Uterus (tissue), 4 donors: ENCODE results near the gene NTPCR. TPM values are rescaled to one million over a fixed set of nuclear protein-coding genes. Genes with fewer than 3 reads are reported as not detected.

Experiments
- DNase-seq, 2 donors: peaks; one replicate each; pipeline ENCODE4 v3.0.0-alpha.2; 2019 to 2020
- H3K27ac ChIP-seq, 2 donors: fragments of 200-600 bp; sonication (generic); 1 replicate in 1 of 2; 2 replicates in 1 of 2; pipeline ENCODE4 v1.5.1; 2016 to 2018
- H3K27me3 ChIP-seq, 2 donors: fragments of 200-600 bp; sonication (generic); one replicate each; pipeline ENCODE4 v1.5.1; 2018 to 2019; ENCODE audit warnings: control low read depth in 1 of 2
- H3K36me3 ChIP-seq, 2 donors: fragments of 200-600 bp; sonication (generic); one replicate each; pipeline ENCODE4 v1.5.1; 2019; ENCODE audit warnings: control low read depth in 1 of 2
- H3K4me1 ChIP-seq, 2 donors: fragments of 200-600 bp; sonication (generic); one replicate each; pipeline ENCODE4 v1.5.1; 2018 to 2019; ENCODE audit warnings: control low read depth in 1 of 2
- H3K4me3 ChIP-seq, 2 donors: fragments of 200-600 bp; sonication (generic); 1 replicate in 1 of 2; 2 replicates in 1 of 2; pipeline ENCODE4 v1.5.1; 2018 to 2019; ENCODE audit warnings: mild to moderate bottlenecking in 1 of 2
- H3K9me3 ChIP-seq, 2 donors: fragments of 200-600 bp; sonication (generic); one replicate each; pipeline ENCODE4 v1.5.1; 2019; ENCODE audit warnings: control low read depth in 1 of 2
- POLR2A ChIP-seq, 2 donors: fragments of 450-650 bp; IDR thresholded peaks; one replicate each; pipeline ENCODE4 v1.6.1; 2016; ENCODE audit warnings: antibody characterized with exemption in 2 of 2, mild to moderate bottlenecking in 1 of 2, moderate library complexity in 1 of 2
- intact Hi-C: fragments of 100-400 bp; cut with DNase I; formaldehyde crosslinking; loops from one replicate; pipeline ENCODE4 v1.15.1; 2023; ENCODE audit warnings: low total_unique reads
- total RNA-seq, 4 donors: library from RNA; depleted of rRNA in 3 of 4; stranded (reverse); fragments of >200 nt in 3 of 4; gene quantifications; one replicate each; pipeline versions ENCODE4 v1.1.0 to v1.2.4, GENCODE V29; 2014 to 2023
- TF ChIP-seq, protein P1 (sequence below), 4 experiments: fragments of 200-600 bp in 2 of 4; fragments of 450-650 bp in 2 of 4; sonication (generic) in 2 of 4; IDR thresholded peaks; one replicate each; pipeline ENCODE4 v1.5.1; 2016 to 2019; ENCODE audit warnings: antibody characterized with exemption in 4 of 4, mild to moderate bottlenecking in 2 of 4, moderate library complexity in 1 of 4
- donor health status: DM: yes; HTN: yes; CAD: no.

The NTPCR gene
- total RNA-seq, 4 donors from 2014 or later, result 7.4 to 30.1 (median 17.1) TPM

- no peaks in the 10 kb centered on the region for H3K27me3 ChIP-seq
- no peak overlapping the region for H3K4me3 ChIP-seq
- no peak for DNase-seq
- peaks cover 0 to 5% of the 10 kb centered on the region in 2 donors for H3K4me1 ChIP-seq
- TF ChIP-seq, protein P1, sequence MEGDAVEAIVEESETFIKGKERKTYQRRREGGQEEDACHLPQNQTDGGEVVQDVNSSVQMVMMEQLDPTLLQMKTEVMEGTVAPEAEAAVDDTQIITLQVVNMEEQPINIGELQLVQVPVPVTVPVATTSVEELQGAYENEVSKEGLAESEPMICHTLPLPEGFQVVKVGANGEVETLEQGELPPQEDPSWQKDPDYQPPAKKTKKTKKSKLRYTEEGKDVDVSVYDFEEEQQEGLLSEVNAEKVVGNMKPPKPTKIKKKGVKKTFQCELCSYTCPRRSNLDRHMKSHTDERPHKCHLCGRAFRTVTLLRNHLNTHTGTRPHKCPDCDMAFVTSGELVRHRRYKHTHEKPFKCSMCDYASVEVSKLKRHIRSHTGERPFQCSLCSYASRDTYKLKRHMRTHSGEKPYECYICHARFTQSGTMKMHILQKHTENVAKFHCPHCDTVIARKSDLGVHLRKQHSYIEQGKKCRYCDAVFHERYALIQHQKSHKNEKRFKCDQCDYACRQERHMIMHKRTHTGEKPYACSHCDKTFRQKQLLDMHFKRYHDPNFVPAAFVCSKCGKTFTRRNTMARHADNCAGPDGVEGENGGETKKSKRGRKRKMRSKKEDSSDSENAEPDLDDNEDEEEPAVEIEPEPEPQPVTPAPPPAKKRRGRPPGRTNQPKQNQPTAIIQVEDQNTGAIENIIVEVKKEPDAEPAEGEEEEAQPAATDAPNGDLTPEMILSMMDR (IDR thresholded peaks at IDR 0.05), result no peak
- TF ChIP-seq POLR2A (IDR thresholded peaks at IDR 0.05), result no peak
- intact Hi-C loops, result no loop called here
- H3K9me3 ChIP-seq, result no peaks in the 10 kb centered on the region
- no peaks in the 10 kb centered on the region for H3K36me3 ChIP-seq
- no peak overlapping the region for H3K27ac ChIP-seq
Observed at GRCh38 chr1:232904131-232904530, 46.3 kb upstream of the NTPCR start.

- DNase-seq, result no peak
- H3K4me3 ChIP-seq, result no peak overlapping the region
Observed at GRCh38 chr1:232904566-232904965, 45.8 kb upstream of the NTPCR start.

GRCh38 chr1:232905331-232906034 is 44.9 kb upstream of the NTPCR start:
- Histone ChIP-seq H3K27me3 (no peaks in the 10 kb centered on the region), H3K9me3 (no peaks in the 10 kb centered on the region), H3K36me3 (no peaks in the 10 kb centered on the region), H3K4me3 (no peak overlapping the region), H3K27ac (no peak overlapping the region), H3K4me1 (peaks cover 0 to 5% of the 10 kb centered on the region in 2 donors)
- DNase-seq, result no peak
- intact Hi-C loops, result no loop called here
- TF ChIP-seq, protein P1 (IDR thresholded peaks at IDR 0.05), result no peak
- TF ChIP-seq POLR2A (IDR thresholded peaks at IDR 0.05), result no peak

More at GRCh38 chr1:232904566-232904965, 45.8 kb upstream of the NTPCR start:
- Histone ChIP-seq H3K36me3 (no peaks in the 10 kb centered on the region), H3K27ac (no peak overlapping the region), H3K9me3 (no peaks in the 10 kb centered on the region), H3K27me3 (no peaks in the 10 kb centered on the region), H3K4me1 (peaks cover 0 to 5% of the 10 kb centered on the region in 2 donors)
- no peak for TF ChIP-seq POLR2A (IDR thresholded peaks at IDR 0.05)
- TF ChIP-seq, protein P1 (IDR thresholded peaks at IDR 0.05), result no peak
- intact Hi-C loops, result no loop called here

DNA sequence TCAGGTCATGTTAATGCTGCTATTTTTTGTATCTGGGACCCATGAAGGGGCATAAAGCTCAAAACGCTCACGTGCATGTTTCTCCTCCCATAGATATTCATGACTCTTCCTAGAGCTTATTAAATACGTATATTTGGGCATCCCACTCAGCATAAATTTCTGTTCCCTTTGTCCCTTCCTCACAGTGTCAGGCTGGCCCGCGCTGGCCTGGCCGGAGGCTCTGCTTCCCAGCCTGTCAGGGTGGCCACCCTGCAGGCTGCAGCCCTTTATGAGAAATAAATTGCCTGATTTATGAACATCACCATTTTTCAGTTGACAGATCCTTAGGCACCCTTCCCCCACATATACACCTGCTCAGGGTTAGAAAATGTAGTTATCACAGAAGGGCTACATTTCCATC is 44.0 kb upstream of the NTPCR start:
- H3K27ac ChIP-seq, result no peak overlapping the region
- H3K4me1 ChIP-seq, result peaks cover 0 to 5% of the 10 kb centered on the region in 2 donors
- H3K9me3 ChIP-seq, result no peaks in the 10 kb centered on the region
- no peak overlapping the region for H3K4me3 ChIP-seq
- intact Hi-C loops, result no loop called here
- TF ChIP-seq POLR2A (IDR thresholded peaks at IDR 0.05), result no peak
- TF ChIP-seq, protein P1 (IDR thresholded peaks at IDR 0.05), result no peak
- no peaks in the 10 kb centered on the region for H3K36me3 ChIP-seq
- no peak for DNase-seq
- H3K27me3 ChIP-seq, result no peaks in the 10 kb centered on the region

- H3K9me3 ChIP-seq, result no peaks in the 10 kb centered on the region
- no peaks in the 10 kb centered on the region for H3K4me1 ChIP-seq
- TF ChIP-seq, protein P1 (IDR thresholded peaks at IDR 0.05), result no peak
- TF ChIP-seq POLR2A (IDR thresholded peaks at IDR 0.05), result no peak
- H3K36me3 ChIP-seq, result no peaks in the 10 kb centered on the region
- no peak overlapping the region for H3K4me3 ChIP-seq
- intact Hi-C loops, result no loop called here
- DNase-seq, result no peak
- H3K27me3 ChIP-seq, result no peaks in the 10 kb centered on the region
- no peak overlapping the region for H3K27ac ChIP-seq
Observed at GRCh38 chr1:232908831-232909230, 41.6 kb upstream of the NTPCR start.
